Transverse colon (tissue), 4 donors: Measurements from ENCODE around the gene TIRAP. TPM values are rescaled to one million over a fixed set of nuclear protein-coding genes. Genes with fewer than 3 reads are reported as not detected.

Experiments used
- DNase-seq: peaks from one replicate; pipeline ENCODE4 v3.0.0-alpha.2; 2019
- H3K27ac ChIP-seq, 4 donors: fragments of 200-600 bp; sonication (generic); 2 replicates each; pipeline ENCODE4 v1.5.1; 2016 to 2018; ENCODE audit warnings: inconsistent platforms in 4 of 4
- H3K27me3 ChIP-seq: fragments of 200-600 bp; sonication (generic); 2 replicates; pipeline ENCODE4 v1.5.1; 2017; ENCODE audit warnings: inconsistent platforms
- H3K36me3 ChIP-seq, 4 donors: fragments of 200-600 bp; sonication (generic); 2 replicates each; pipeline ENCODE4 v1.5.1; 2017 to 2019; ENCODE audit warnings: inconsistent platforms in 4 of 4
- H3K4me1 ChIP-seq, 4 donors: fragments of 200-600 bp; sonication (generic); 2 replicates each; pipeline ENCODE4 v1.5.1; 2017 to 2020; ENCODE audit warnings: inconsistent platforms in 4 of 4
- H3K4me3 ChIP-seq, 4 donors: fragments of 200-600 bp; sonication (generic); 1 replicate in 1 of 4; 2 replicates in 3 of 4; pipeline versions ENCODE4 v1.5.1 to v1.6.1; 2017 to 2019; ENCODE audit warnings: inconsistent platforms in 4 of 4
- H3K9me3 ChIP-seq, 2 donors: fragments of 200-600 bp; sonication (generic); 2 replicates each; pipeline ENCODE4 v1.5.1; 2017 to 2019; ENCODE audit warnings: inconsistent platforms in 2 of 2
- CTCF ChIP-seq, 5 experiments: fragments of 200-600 bp in 3 of 5; fragments of 450-650 bp in 2 of 5; sonication (generic) in 3 of 5; IDR thresholded peaks; 1 replicate in 2 of 5; 2 replicates in 3 of 5; pipeline ENCODE4 v1.5.1; 2016 to 2017; ENCODE audit warnings: antibody characterized with exemption in 5 of 5, inconsistent platforms in 3 of 5, mild to moderate bottlenecking in 2 of 5, moderate library complexity in 1 of 5
- EP300 ChIP-seq: sonication (generic); formaldehyde crosslinking; IDR thresholded peaks from one replicate; pipeline ENCODE4 v1.6.1; 2017; ENCODE audit warnings: antibody characterized with exemption, low read depth
- POLR2A ChIP-seq: fragments of 450-650 bp; IDR thresholded peaks from one replicate; pipeline ENCODE4 v1.6.1; 2016; ENCODE audit warnings: antibody characterized with exemption, mild to moderate bottlenecking, moderate library complexity
- POLR2AphosphoS5 ChIP-seq, 3 donors: sonication (generic); formaldehyde crosslinking; IDR thresholded peaks; one replicate each; pipeline ENCODE4 v1.6.1; 2016; ENCODE audit warnings: antibody characterized with exemption in 3 of 3
- whole genome bisulfite sequencing, 2 donors: methylation state at CpG; one replicate each; pipeline ENCODE4 v1.1.5; 2018; ENCODE audit warnings: low coverage in 1 of 2; 5-methylcytosine and 5-hydroxymethylcytosine counted together
- in situ Hi-C, 4 donors: fragments of 200-750 bp; cut with MboI; loops; one replicate each; pipeline versions ENCODE4 v1.15.0 to v1.15.1; 2017; ENCODE audit warnings: low sequenced_read_pairs in 3 of 4, low pct_ligation_motif_present in 1 of 4, low pct_unique_long_range_greater_than_20kb in 1 of 4
- intact Hi-C: fragments of 100-400 bp; cut with DNase I; formaldehyde crosslinking; loops from one replicate; pipeline ENCODE4 v1.15.1; 2023; ENCODE audit warnings: low total_unique reads
- total RNA-seq, 4 donors: library from RNA; depleted of rRNA; stranded (reverse); fragments of >200 nt; gene quantifications; one replicate each; pipeline ENCODE4 v1.1.0, GENCODE V29; 2016

Gene TIRAP
- total RNA-seq, 4 donors from 2014 or later = 5.8 to 38.9 (median 20.3) TPM

GRCh38 chr11:126336671-126337101 lies 53.8 kb downstream of the TIRAP start:
- intact Hi-C loops (no loop called here), in situ Hi-C loops (no loop called here)
- H3K36me3 ChIP-seq = no peaks in the 10 kb centered on the region
- 91% methylated on average over 7 of the region's 9 CpGs; no CpG with 5 or more reads in 1 of the 2 donors for WGBS, 2 donors
- TF ChIP-seq POLR2A (no peak), CTCF (IDR thresholded peaks at IDR 0.05) (no peak), EP300 (no peak), POLR2AphosphoS5 (IDR thresholded peaks at IDR 0.05) (no peak)
- peaks cover 0 to 11% (median 0%) of the 10 kb centered on the region in 4 donors for H3K4me1 ChIP-seq
- no peak for DNase-seq
- H3K4me3 ChIP-seq = no peak overlapping the region
- H3K9me3 ChIP-seq = no peaks in the 10 kb centered on the region
- H3K27ac ChIP-seq = no peak overlapping the region
- H3K27me3 ChIP-seq = no peaks in the 10 kb centered on the region

GRCh38 chr11:126337126-126337473 lies 54.2 kb downstream of the TIRAP start:
- no peaks in the 10 kb centered on the region for H3K9me3 ChIP-seq
- peaks cover 0 to 11% (median 0%) of the 10 kb centered on the region in 4 donors for H3K4me1 ChIP-seq
- no peak overlapping the region for H3K27ac ChIP-seq
- no peak for TF ChIP-seq POLR2AphosphoS5 (IDR thresholded peaks at IDR 0.05)
- TF ChIP-seq CTCF (IDR thresholded peaks at IDR 0.05) = no peak
- TF ChIP-seq POLR2A = no peak
- no peak for TF ChIP-seq EP300
- WGBS, 2 donors = 88% methylated on average over 4 of the region's 4 CpGs; no CpG with 5 or more reads in 1 of the 2 donors
- no peaks in the 10 kb centered on the region for H3K36me3 ChIP-seq
- no peak for DNase-seq
- H3K4me3 ChIP-seq = no peak overlapping the region
- intact Hi-C loops = no loop called here
- in situ Hi-C loops = no loop called here
- H3K27me3 ChIP-seq = no peaks in the 10 kb centered on the region

GRCh38 chr11:126337474-126338241 lies 54.8 kb downstream of the TIRAP start:
- Histone ChIP-seq H3K4me1 (peaks cover 0 to 8% (median 0%) of the 10 kb centered on the region in 4 donors), H3K36me3 (no peaks in the 10 kb centered on the region), H3K4me3 (no peak overlapping the region), H3K9me3 (no peaks in the 10 kb centered on the region), H3K27ac (no peak overlapping the region), H3K27me3 (no peaks in the 10 kb centered on the region)
- DNase-seq = no peak
- 91 to 100% methylated on average over 3 to 15 of the region's 15 CpGs for WGBS, 2 donors
- in situ Hi-C loops = no loop called here
- no peak for TF ChIP-seq POLR2A
- no peak for TF ChIP-seq EP300
- TF ChIP-seq POLR2AphosphoS5 (IDR thresholded peaks at IDR 0.05) = no peak
- TF ChIP-seq CTCF (IDR thresholded peaks at IDR 0.05) = no peak
- intact Hi-C loops = no loop called here

- DNase-seq = no peak
- 93 to 94% methylated on average over 3 to 7 of the region's 7 CpGs for WGBS, 2 donors
- in situ Hi-C loops = no loop called here
These were observed 55.6 kb downstream of the TIRAP start for GRCh38 chr11:126338346-126339055.

More at GRCh38 chr11:126338346-126339055, 55.6 kb downstream of the TIRAP start:
- intact Hi-C loops = no loop called here
- TF ChIP-seq CTCF (IDR thresholded peaks at IDR 0.05) = no peak
- TF ChIP-seq POLR2A = no peak
- TF ChIP-seq POLR2AphosphoS5 (IDR thresholded peaks at IDR 0.05) = no peak
- no peak for TF ChIP-seq EP300
- H3K36me3 ChIP-seq = no peaks in the 10 kb centered on the region
- H3K4me1 ChIP-seq = peaks cover 0 to 8% (median 0%) of the 10 kb centered on the region in 4 donors
- no peak overlapping the region for H3K4me3 ChIP-seq
- no peak overlapping the region for H3K27ac ChIP-seq
- no peaks in the 10 kb centered on the region for H3K27me3 ChIP-seq
- H3K9me3 ChIP-seq = no peaks in the 10 kb centered on the region
